ENCODE data around the gene KIF16B.

KIF16B gene

GRCh38 chr20:16554766-16555543 is 18.3 kb downstream of the KIF16B start:
- DNase-seq (ENCODE audit: low read depth): no peak

- no peak for DNase-seq (ENCODE audit: low read depth)
Observed at GRCh38 chr20:16553684-16554083, 19.6 kb downstream of the KIF16B start.

GRCh38 chr20:16553101-16553500 is 20.1 kb downstream of the KIF16B start:
- DNase-seq (ENCODE audit: low read depth): no peak

DNA sequence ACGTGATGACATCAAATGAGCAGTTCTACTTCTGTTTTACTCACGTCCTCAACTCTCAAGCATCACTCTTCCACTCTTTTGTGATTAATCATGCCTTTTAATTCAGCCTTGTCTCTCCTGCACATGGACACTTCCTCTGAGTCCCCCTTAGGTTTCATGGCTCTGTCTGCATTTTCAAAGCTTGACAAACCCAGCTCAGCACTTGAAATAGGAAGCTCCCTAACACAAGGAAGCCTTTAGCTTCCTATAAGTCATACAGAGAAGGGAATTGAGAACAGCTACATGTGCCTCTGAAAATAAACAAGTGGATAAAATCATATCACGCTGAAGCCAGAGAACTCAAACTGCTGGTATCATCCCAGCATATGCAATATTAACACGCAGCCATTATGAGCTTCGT is 21.2 kb downstream of the KIF16B start:
- DNase-seq (ENCODE audit: low read depth): no peak

DNA sequence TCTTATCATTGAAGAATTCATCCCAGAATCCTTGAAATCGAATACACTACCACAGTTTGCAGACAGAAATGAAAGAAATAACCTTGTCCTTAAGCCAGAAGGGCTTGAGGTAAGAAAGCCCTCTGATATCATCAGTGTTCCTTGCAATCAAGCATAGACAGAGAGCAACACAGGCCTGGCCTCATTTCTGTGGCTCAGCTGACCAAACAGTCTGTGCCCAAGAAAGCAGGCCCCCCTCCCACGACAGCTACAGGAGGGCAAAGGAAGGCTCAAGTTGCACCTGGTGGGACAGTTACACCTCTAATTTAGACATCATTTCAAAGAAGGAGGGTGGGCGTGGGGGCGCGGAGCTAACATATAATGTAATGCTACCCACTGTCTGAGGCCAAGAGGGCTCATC is 21.6 kb downstream of the KIF16B start:
- no peak for DNase-seq (ENCODE audit: low read depth)

DNA sequence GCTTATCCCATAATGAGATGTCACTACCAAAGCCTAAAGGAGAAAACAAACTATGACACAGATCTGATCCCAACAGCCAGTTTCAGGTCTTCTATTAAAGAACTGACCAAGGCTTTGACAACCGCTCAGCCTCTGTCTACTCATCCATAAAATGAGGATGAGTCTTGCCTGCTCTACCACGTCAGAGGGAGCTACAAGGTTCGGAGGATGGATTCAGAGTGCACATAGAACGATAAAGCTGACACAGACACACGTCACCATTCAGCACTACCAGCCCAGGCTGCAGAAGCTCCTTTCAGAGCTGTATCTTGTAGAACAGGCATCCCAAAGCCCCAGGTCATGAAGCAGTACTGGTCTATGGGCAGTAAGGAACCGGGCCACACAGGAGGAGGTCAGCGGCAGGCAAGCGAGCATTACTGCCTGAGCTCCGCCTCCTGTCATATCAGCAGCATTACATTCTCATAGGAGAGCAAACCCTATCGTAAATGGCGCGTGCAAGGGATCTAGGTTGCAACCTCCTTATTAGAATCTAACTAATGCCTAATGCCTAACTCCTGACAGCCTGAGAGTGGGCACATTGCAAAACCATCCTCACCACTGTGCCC is 25.1 kb downstream of the KIF16B start:
- DNase-seq (ENCODE audit: low read depth): no peak

DNA sequence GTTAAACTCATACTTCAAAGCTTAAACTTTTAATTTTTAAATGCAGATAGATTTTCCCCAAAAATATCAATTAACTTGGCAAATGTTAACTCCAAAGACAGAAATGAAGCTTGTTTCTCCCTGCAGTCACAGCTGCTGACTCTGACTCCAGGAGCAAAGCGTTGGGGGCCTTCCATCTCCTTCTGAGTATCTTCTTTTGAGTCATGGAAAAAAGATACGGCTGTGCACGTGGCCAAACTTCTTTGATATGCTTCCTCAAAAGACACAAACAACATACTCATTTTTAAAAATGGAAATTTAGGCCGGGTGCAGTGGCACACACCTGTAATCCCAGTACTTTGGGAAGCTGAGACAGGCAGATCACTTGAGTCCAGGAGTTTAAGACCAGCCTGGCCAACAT is 28.3 kb downstream of the KIF16B start:
- DNase-seq (ENCODE audit: low read depth): no peak

- no peak for DNase-seq (ENCODE audit: low read depth)
Observed at GRCh38 chr20:16542477-16542876, 30.8 kb downstream of the KIF16B start.

- no peak for DNase-seq (ENCODE audit: low read depth)
Observed at GRCh38 chr20:16541878-16542277, 31.4 kb downstream of the KIF16B start.

GRCh38 chr20:16541226-16541625 is 32.0 kb downstream of the KIF16B start:
- DNase-seq (ENCODE audit: low read depth): no peak

DNA sequence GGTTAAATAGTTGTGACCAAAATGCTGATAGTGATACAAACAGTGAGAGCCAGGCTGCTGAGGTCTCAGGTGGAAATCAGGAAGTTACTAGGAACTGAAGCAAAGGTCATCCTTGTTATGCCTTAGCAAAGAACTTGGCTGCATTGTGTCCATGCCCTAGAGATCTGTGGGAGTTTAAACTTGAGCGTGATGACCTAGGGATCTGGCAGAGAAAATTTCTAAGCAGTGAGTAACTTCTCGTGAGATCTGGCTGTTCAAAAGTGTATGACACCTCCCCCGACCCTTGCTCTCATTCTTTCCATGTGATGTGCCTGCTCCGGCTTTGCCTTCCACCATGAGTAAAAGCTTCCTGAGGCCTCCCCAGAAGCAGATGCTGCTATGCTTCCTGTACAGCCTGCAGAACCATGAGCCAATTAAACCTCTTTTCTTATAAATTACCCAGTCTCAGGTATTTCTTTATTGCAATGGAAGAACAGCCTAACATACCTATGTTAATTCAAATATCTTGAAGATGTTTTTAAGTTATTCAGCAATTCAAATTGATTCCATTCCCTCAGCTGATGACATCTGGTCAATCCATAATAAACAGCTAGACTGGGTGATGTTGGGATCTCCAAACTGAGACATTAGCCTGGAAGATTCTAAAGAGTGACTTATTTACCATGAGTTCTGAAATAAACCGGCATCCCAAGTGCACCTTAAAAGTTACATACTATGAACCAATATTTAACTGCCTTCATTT is 33.8 kb downstream of the KIF16B start:
- no peak for DNase-seq (ENCODE audit: low read depth)

DNA sequence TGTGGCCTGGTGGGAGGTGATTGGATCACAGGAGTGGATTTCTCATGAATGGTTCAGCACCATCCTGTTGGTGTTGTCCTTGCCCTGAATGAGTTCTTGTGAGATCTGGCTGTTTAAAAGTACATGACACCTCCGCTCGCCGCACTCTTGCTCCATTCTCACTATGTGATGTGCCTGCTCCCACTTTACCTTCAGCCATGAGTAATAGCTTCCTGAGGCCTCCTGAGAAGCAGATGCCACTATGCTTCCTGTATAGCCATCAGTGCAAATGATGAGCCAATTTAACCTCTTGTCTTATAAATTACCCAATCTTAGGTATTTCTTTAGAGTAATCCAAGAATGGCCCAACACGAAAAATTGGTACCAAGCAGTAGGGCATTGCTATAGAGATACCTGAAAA is 34.5 kb downstream of the KIF16B start:
- no peak for DNase-seq (ENCODE audit: low read depth)

- DNase-seq (ENCODE audit: low read depth): no peak
Observed at GRCh38 chr20:16537918-16538317, 35.3 kb downstream of the KIF16B start.

DNA sequence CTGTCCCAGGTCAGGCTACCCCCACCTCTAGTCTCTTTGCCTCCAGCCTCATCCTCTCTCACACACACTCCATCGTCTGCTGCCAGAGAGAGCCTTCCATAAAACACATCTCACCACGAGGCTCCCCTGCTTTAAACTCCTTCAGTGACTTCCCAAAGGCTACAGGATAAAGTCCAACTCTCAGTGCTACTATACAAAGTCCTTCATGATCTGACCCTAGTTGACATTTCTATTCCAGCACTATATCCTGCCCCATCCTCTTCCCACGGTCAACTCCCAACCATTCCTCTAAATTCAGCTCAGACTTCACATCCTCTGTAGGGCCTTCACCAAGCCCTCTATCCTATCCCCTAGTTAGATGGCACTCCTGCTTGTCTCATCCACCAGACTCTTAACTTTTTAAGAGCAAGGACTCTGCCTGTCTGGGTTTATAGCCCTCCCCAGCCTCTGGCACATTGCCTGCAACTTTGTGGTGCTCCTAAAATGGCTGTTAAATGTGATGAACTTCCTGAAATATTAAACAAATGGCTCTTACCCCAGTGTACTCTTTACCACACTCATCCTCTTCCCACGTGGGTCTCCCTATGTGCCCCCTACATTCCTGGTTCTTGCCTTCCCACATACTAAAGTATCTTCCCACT is 36.1 kb downstream of the KIF16B start:
- DNase-seq (ENCODE audit: low read depth): no peak

DNA sequence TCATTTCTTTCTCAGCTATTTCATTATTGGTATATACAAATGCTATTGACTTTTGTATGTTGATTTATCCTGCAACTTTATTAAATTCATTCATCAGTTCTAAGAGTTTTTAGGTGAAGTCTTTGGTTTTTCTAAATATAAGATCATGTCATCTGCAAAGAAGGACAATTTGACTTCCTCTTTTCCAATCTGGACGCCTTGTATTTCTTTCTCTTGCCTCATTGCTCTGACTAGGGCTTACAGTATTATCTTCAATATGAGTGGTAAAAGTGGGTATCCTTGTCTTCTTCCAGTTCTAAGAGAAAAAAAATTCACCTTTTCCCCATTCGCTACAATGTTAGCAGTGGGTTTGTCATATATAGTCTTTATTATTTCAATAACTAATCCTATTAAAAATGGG is 38.0 kb downstream of the KIF16B start:
- no peak for DNase-seq (ENCODE audit: low read depth)

- DNase-seq (ENCODE audit: low read depth): no peak
Observed at GRCh38 chr20:16533502-16533901, 39.7 kb downstream of the KIF16B start.

GRCh38 chr20:16531485-16531884 is 41.8 kb downstream of the KIF16B start:
- no peak for DNase-seq (ENCODE audit: low read depth)

- no peak for DNase-seq (ENCODE audit: low read depth)
Observed at GRCh38 chr20:16530201-16530681, 43.0 kb downstream of the KIF16B start.

DNA sequence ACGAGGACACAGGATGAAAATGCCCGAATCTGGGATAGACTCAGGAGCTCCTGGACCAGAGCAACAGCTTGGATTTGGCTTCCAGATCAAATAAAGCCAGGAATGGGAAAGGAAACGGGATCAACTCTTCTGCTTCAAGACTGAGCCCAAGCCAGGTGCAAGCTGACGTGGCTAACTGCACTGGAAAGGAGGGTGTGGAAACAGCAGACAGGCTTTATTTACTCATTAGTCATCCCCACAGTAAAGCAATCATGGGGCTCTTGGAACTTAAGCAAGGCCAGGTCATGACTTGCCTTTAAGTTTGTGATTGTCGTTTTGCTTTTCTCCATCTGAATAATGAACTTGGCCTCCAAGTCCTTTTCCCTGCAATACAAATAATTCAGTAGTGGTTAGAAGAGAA is 45.2 kb downstream of the KIF16B start:
- no peak for DNase-seq (ENCODE audit: low read depth)

DNA sequence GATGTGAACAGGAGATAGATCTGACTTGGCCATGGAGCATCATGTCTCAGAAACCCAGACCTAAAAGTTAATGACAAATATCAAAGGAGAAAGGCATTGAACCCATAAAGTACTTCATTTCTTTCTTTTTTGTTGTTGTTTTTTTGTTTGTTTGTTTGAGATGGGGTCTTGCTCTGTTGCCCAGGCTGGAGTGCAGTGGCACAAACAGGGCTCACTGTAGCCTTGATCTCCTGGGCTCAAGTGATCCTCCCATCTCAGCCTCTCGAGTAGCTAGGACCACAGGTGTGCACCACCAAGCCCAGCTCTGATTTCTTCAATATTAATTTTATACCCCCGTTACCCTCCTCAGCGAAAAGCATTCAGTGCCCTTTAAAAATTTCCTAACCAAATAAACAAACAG is 45.8 kb downstream of the KIF16B start:
- DNase-seq (ENCODE audit: low read depth): no peak

DNA sequence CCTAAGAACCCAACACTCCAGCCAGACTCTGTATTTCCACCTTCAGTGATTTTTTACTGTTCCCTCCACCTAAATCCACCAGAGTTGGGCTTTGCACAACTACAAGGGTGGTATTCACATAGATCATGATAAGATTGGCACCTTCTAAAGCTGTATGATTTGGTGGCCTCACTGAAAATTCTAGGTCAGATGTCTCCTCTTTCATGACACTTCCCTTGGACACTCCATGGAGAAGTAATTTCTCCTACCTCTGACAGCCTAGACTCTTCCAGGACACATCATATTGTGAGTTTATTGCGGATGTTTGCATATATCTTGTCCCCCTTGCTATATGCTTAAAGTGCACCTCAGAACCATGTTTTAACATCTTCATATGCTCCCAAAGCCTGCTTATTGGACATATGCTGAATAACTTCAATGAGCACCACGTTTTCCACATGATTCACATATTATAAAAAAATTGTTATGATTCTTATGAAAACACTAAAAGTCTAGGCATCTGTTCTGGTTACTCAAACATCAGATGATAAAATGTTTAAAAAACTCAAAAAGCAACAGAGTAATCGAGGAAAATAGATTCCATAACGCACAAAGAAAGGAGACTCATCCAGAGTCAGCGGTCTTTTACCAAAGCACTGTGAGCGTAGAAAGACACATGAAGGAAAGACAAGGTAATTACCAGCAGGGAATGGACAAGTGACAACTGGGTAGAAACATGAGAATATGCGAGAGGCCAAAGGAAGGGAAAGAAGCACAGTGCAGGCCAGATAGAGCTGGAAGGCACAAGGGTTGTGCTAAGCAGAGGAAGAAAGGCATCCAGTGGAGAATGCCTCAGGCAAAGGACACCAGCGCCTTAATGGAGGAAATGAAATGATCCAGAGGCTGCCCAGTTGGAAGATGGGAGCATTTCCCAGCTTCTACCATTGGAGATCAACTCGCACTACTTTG is 46.5 kb downstream of the KIF16B start:
- no peak for DNase-seq (ENCODE audit: low read depth)
